GM23248 (cell line): ENCODE data around the gene FBXO42.

Source experiments
- EZH2 ChIP-seq: fragments of 200-600 bp; sonication (generic); IDR thresholded peaks from 2 replicates; pipeline ENCODE4 v1.6.1; 2018; ENCODE audit warnings: antibody characterized with exemption, mild to moderate bottlenecking; ENCODE audit not compliant: insufficient read depth, poor library complexity, severe bottlenecking
- EZH2phosphoT487 ChIP-seq: fragments of 200-600 bp; sonication (generic); IDR thresholded peaks from 2 replicates; pipeline ENCODE4 v1.6.1; 2018; ENCODE audit warnings: antibody characterized with exemption, moderate library complexity, mild to moderate bottlenecking, low read depth; ENCODE audit not compliant: insufficient read depth

GRCh38 chr1:16372535-16373285 is 20.4 kb upstream of the FBXO42 start:
- TF ChIP-seq EZH2 (no peak), EZH2phosphoT487 (no peak)
